GM12891 (cell line): Measurements from ENCODE around the gene B3GNT3.

Source experiments
- POLR2A ChIP-seq: IDR thresholded peaks from 2 replicates; pipeline ENCODE4 v1.6.1; 2011; ENCODE audit warnings: low read depth, low read length, control low read depth
- POLR2AphosphoS5 ChIP-seq: IDR thresholded peaks from 2 replicates; pipeline ENCODE4 v1.6.1; 2011; ENCODE audit warnings: low read depth, low read length, control low read depth
- POU2F2 ChIP-seq: IDR thresholded peaks from 2 replicates; pipeline ENCODE4 v1.6.1; 2011; ENCODE audit warnings: low read depth, mild to moderate bottlenecking, control low read depth, low read length, moderate library complexity
- TAF1 ChIP-seq: IDR thresholded peaks from 2 replicates; pipeline ENCODE4 v1.6.1; 2011; ENCODE audit warnings: low read depth, low read length, control low read depth

- TF ChIP-seq POLR2A (no peak; the same call in 1 of the 2 replicates), POLR2AphosphoS5 (no peak), TAF1 (no peak), POU2F2 (no peak)
These were observed 68.0 kb downstream of the B3GNT3 start for GRCh38 chr19:17862711-17863519.
